GM18508 (cell line): ENCODE data around the gene CAPN2.

Source experiments
- ATAC-seq: cut with Tn5 transposase; IDR thresholded peaks from one replicate; pipeline ENCODE4 v1.9.1; 2021; ENCODE audit warnings: moderate number of reproducible peaks; ENCODE audit not compliant: insufficient read depth, unreplicated experiment

CAPN2 gene

GRCh38 chr1:223712194-223712849 is at the start of gene CAPN2:
CAPN2 (plus strand) TSS chr1:223712539; CDS start chr1:223712641, 102 bp downstream.
- no peak for ATAC-seq

- no peak for ATAC-seq
Measured at GRCh38 chr1:223662943-223663342, 49.4 kb upstream of the CAPN2 start.

- no peak for ATAC-seq
Measured at GRCh38 chr1:223664106-223664505, 48.2 kb upstream of the CAPN2 start.

- ATAC-seq: no peak
Measured at GRCh38 chr1:223665592-223666312, 46.6 kb upstream of the CAPN2 start, which contains the start of gene CAPN8. CAPN8 (minus strand) TSS chr1:223665701; CDS start chr1:223665646, 55 bp downstream.

GRCh38 chr1:223667484-223668182 is 44.7 kb upstream of the CAPN2 start:
- ATAC-seq: no peak

- no peak for ATAC-seq
Measured at GRCh38 chr1:223669003-223669795, 43.1 kb upstream of the CAPN2 start.

GRCh38 chr1:223670458-223671159 is 41.7 kb upstream of the CAPN2 start:
- no peak for ATAC-seq

- ATAC-seq: no peak
Measured at GRCh38 chr1:223674119-223674890, 38.0 kb upstream of the CAPN2 start.

- ATAC-seq: no peak
Measured at GRCh38 chr1:223678841-223679240, 33.5 kb upstream of the CAPN2 start.

GRCh38 chr1:223680188-223680587 is 32.2 kb upstream of the CAPN2 start:
- ATAC-seq: no peak

- no peak for ATAC-seq
Measured at GRCh38 chr1:223682502-223682901, 29.8 kb upstream of the CAPN2 start.

- no peak for ATAC-seq
Measured at GRCh38 chr1:223683586-223684487, 28.5 kb upstream of the CAPN2 start.

- no peak for ATAC-seq
Measured at GRCh38 chr1:223684488-223684792, 27.9 kb upstream of the CAPN2 start.

GRCh38 chr1:223691121-223691520 is 21.2 kb upstream of the CAPN2 start:
- no peak for ATAC-seq

- no peak for ATAC-seq
Measured at GRCh38 chr1:223695014-223695548, 17.3 kb upstream of the CAPN2 start.

GRCh38 chr1:223695941-223696340 is 16.4 kb upstream of the CAPN2 start:
- ATAC-seq: no peak

GRCh38 chr1:223700388-223700918 is 11.9 kb upstream of the CAPN2 start:
- ATAC-seq: no peak
